Stimulated activated naive CD8-positive, alpha-beta T cell treated with anti-CD3 and anti-CD28 coated beads, Interleukin-15, amount 100 ng/mL, for 72 hours (primary cell): ENCODE measurements around the gene POU3F3.
A peak's percentile ranks its signal among the peaks of the same experiment; 100 is the strongest.

Experiments
- ATAC-seq: fragments of 150-1000 bp; cut with Tn5 transposase; 2 replicates; pipeline ENCODE4 v1.10.0; 2021; ENCODE audit warnings: mild to moderate bottlenecking, moderate library complexity
- DNase-seq, 2 donors: peaks; one replicate each; pipeline ENCODE4 v3.0.0; 2021 to 2022
- H3K27ac Mint-ChIP-seq, 2 donors: one replicate each; pipeline ENCODE4 v1.8.0; 2022; ENCODE audit warnings: mild to moderate bottlenecking in 2 of 2, mixed read lengths in 2 of 2, moderate library complexity in 2 of 2
- H3K27me3 Mint-ChIP-seq: one replicate; pipeline ENCODE4 v1.8.0; 2022; ENCODE audit warnings: mixed read lengths
- H3K4me1 Mint-ChIP-seq: one replicate; pipeline ENCODE4 v1.8.0; 2022; ENCODE audit warnings: mild to moderate bottlenecking, mixed read lengths
- H3K4me3 Mint-ChIP-seq, 2 donors: one replicate each; pipeline ENCODE4 v1.8.0; 2022; ENCODE audit warnings: mild to moderate bottlenecking in 2 of 2, mixed read lengths in 2 of 2, moderate library complexity in 1 of 2
- H3K9me3 Mint-ChIP-seq, 2 donors: one replicate each; pipeline ENCODE4 v1.8.0; 2022; ENCODE audit warnings: mixed read lengths in 2 of 2

Gene POU3F3

GRCh38 chr2:104855221-104856085 is 1.5 kb downstream of the POU3F3 start:
- ATAC-seq = no peak
- Mint-ChIP-seq H3K4me1 (peaks cover 58% of the 10 kb centered on the region), H3K27me3 (peaks cover 91% of the 10 kb centered on the region), H3K9me3 (no peaks in the 10 kb centered on the region), H3K4me3 (no peak overlapping the region), H3K27ac (no peak overlapping the region)
- no peak for DNase-seq

GRCh38 chr2:104856086-104856972 is 2.4 kb downstream of the POU3F3 start:
- DNase-seq (no peak), ATAC-seq (no peak)
- peak overlapping the region; percentile 65 to 66 for H3K4me3 Mint-ChIP-seq
- H3K4me1 Mint-ChIP-seq = peaks cover 51% of the 10 kb centered on the region
- H3K27ac Mint-ChIP-seq = peak overlapping the region in 1 of 2 donors; percentile 24
- H3K27me3 Mint-ChIP-seq = peaks cover 89% of the 10 kb centered on the region
- no peaks in the 10 kb centered on the region for H3K9me3 Mint-ChIP-seq

GRCh38 chr2:104856973-104857261 is 3.0 kb downstream of the POU3F3 start:
- Mint-ChIP-seq H3K4me1 (peaks cover 51% of the 10 kb centered on the region), H3K4me3 (peak overlapping the region; percentile 69 to 72), H3K27me3 (peaks cover 89% of the 10 kb centered on the region), H3K9me3 (no peaks in the 10 kb centered on the region), H3K27ac (no peak overlapping the region)
- ATAC-seq = no peak
- no peak for DNase-seq

GRCh38 chr2:104857262-104858005 is 3.5 kb downstream of the POU3F3 start:
- Mint-ChIP-seq H3K27ac (no peak overlapping the region), H3K4me1 (peaks cover 51% of the 10 kb centered on the region), H3K9me3 (no peaks in the 10 kb centered on the region), H3K27me3 (peaks cover 89% of the 10 kb centered on the region), H3K4me3 (peak overlapping the region; percentile 69 to 72)
- DNase-seq = no peak
- ATAC-seq = no peak

- ATAC-seq (no peak), DNase-seq (no peak)
- Mint-ChIP-seq H3K27ac (no peak overlapping the region), H3K4me1 (peaks cover 47% of the 10 kb centered on the region), H3K27me3 (peaks cover 89% of the 10 kb centered on the region), H3K9me3 (no peaks in the 10 kb centered on the region), H3K4me3 (peak overlapping the region in 1 of 2 donors; percentile 30)
These were observed 4.4 kb downstream of the POU3F3 start for GRCh38 chr2:104858006-104858978.

- Mint-ChIP-seq H3K9me3 (no peaks in the 10 kb centered on the region), H3K4me3 (no peak overlapping the region), H3K27me3 (peaks cover 89% of the 10 kb centered on the region), H3K4me1 (peaks cover 47% of the 10 kb centered on the region), H3K27ac (no peak overlapping the region)
- no peak for DNase-seq
- ATAC-seq = no peak
These were observed 5.4 kb downstream of the POU3F3 start for GRCh38 chr2:104859291-104859765.

- Mint-ChIP-seq H3K9me3 (no peaks in the 10 kb centered on the region), H3K4me3 (no peak overlapping the region), H3K27me3 (peaks cover 89% of the 10 kb centered on the region), H3K4me1 (peaks cover 42% of the 10 kb centered on the region), H3K27ac (no peak overlapping the region)
- DNase-seq (no peak), ATAC-seq (no peak)
These were observed 6.0 kb downstream of the POU3F3 start for GRCh38 chr2:104859766-104860450.

- Mint-ChIP-seq H3K27me3 (peaks cover 92% of the 10 kb centered on the region), H3K27ac (no peak overlapping the region), H3K4me1 (peaks cover 41% of the 10 kb centered on the region), H3K9me3 (no peaks in the 10 kb centered on the region), H3K4me3 (no peak overlapping the region)
- no peak for ATAC-seq
- no peak for DNase-seq
These were observed 6.5 kb downstream of the POU3F3 start for GRCh38 chr2:104860451-104860790.

GRCh38 chr2:104861351-104862057 is 7.6 kb downstream of the POU3F3 start:
- H3K9me3 Mint-ChIP-seq = no peaks in the 10 kb centered on the region
- peaks cover 37% of the 10 kb centered on the region for H3K4me1 Mint-ChIP-seq
- no peak for DNase-seq
- ATAC-seq = no peak
- peak overlapping the region in 1 of 2 donors; percentile 72 for H3K27ac Mint-ChIP-seq
- peak overlapping the region in 1 of 2 donors; percentile 16 for H3K4me3 Mint-ChIP-seq
- peaks cover 98% of the 10 kb centered on the region for H3K27me3 Mint-ChIP-seq

- ATAC-seq = peak; percentile 42
- Mint-ChIP-seq H3K4me3 (peak overlapping the region; percentile 23 to 45), H3K4me1 (peaks cover 36% of the 10 kb centered on the region), H3K27ac (peak overlapping the region in 1 of 2 donors; percentile 72), H3K9me3 (no peaks in the 10 kb centered on the region), H3K27me3 (peaks cover 98% of the 10 kb centered on the region)
- no peak for DNase-seq
These were observed 8.4 kb downstream of the POU3F3 start for GRCh38 chr2:104862058-104862941.

GRCh38 chr2:104863146-104863467 is 9.2 kb downstream of the POU3F3 start:
- Mint-ChIP-seq H3K27ac (no peak overlapping the region), H3K4me1 (peaks cover 40% of the 10 kb centered on the region), H3K27me3 (peaks cover 98% of the 10 kb centered on the region), H3K4me3 (no peak overlapping the region), H3K9me3 (no peaks in the 10 kb centered on the region)
- DNase-seq = no peak
- no peak for ATAC-seq

GRCh38 chr2:104863468-104864279 is 9.8 kb downstream of the POU3F3 start:
- H3K4me1 Mint-ChIP-seq = peaks cover 43% of the 10 kb centered on the region
- H3K9me3 Mint-ChIP-seq = no peaks in the 10 kb centered on the region
- ATAC-seq (no peak), DNase-seq (no peak)
- H3K4me3 Mint-ChIP-seq = no peak overlapping the region
- H3K27me3 Mint-ChIP-seq = peaks cover 98% of the 10 kb centered on the region
- no peak overlapping the region for H3K27ac Mint-ChIP-seq
